NCI-H748 (cell line): ENCODE measurements around the gene PGLYRP4.
A peak's percentile ranks its signal among the peaks of the same experiment; 100 is the strongest.
"Not testable (repeated sequence)": the region's sequence is repeated elsewhere in the genome, so short reads cannot be mapped to it uniquely, and the experiment has no call there.

Experiments used
- DNase-seq: peaks from one replicate; lab custom pipeline; 2025; ENCODE audit not compliant: unreplicated experiment; lab: John Stamatoyannopoulos, UW

PGLYRP4 gene

DNA sequence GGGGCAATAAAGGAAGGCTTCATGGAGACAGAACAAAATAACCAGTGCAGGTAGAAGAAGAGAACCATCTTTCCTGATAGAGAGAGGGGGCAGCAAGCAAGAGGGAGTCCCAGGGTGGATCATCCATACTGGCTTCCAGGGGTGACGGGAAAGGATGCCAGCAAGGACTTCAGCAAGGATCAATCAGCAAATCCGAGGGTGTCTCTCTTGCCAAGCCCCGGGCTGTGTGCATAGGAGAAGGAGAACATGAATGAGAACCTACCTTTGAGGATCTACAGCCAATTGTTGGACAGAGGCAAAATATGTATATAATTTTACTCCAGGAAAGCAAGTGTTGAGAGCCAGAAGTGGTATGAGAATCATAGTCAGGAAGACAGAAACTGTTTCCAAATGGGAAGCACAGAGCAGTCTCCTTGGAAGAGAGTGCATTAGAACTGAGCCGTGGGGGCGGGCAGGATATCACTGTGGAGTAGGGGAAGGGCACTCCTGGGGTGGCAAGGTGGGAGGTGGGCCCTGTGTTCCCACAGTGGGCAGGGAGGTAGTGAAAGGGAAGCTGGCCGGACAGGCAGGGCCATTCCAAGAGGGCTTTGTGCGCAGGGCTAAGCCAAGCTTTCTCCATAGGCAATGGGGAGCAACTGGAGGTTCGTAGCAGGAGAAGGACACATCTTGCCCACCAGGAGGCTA is 7.9 kb upstream of the PGLYRP4 start:
- DNase-seq: no peak

DNA sequence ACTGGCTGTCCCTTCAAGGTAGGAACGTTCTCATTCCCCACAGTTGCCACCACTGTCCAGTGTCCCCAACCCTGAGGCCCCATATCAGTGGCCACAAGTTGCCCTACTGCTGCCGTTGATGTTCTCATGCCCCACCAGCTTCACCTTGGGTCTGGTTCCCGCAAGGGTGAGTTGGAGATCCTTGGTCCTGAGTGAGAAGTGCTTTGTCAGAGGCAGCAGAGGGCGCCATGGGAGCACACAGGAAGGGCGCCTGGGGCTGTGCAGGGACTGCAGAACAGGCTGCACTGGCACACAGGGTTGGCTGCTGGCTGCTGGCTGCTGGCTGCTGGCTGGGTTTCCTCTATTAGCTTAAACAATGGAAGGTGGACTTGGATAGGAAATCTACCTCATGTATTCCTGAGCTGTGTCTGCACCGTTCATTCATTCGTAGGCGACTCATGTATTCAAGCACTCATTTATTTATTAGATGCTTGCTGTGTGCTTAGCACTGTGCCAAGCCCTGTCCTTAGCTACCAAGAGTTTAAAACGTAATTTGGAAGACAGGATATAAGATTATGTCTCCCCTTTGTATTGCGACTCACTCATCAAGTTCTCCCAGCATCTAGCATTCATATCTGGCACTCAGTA is 6.9 kb upstream of the PGLYRP4 start:
- peak; percentile 85 for DNase-seq

DNA sequence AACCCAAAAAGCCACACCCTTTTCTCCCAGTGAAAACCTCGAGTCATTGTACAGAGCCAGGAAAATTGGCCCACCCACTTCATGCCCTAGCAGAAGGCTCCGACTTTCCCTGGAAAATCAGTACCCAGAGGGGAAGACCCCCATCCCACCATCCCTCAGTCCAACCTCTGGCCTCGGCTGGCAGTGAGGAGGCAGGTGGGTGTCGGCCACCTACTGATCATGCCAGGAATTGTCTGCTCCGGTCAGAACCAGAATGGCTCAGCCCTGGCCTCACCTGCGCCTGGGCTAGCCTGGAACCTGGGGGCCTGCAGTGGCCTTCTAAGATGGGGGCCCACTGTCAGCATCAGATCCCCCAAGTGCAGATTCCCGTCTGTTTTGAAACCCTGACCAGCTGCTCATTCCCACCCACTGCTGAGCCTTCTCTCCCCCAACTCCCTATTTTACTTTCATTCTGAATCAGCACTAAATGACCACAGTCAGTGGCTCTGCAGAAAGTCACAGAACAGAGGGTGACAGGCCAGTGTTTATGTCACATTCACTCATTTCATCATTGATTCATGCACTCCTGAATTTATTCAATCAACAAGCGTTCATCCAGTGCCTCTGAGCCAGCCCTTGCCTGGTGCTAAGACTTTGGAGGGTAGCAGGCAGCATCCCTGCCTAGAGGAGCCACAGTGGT is 6.0 kb upstream of the PGLYRP4 start:
- DNase-seq: no peak

DNA sequence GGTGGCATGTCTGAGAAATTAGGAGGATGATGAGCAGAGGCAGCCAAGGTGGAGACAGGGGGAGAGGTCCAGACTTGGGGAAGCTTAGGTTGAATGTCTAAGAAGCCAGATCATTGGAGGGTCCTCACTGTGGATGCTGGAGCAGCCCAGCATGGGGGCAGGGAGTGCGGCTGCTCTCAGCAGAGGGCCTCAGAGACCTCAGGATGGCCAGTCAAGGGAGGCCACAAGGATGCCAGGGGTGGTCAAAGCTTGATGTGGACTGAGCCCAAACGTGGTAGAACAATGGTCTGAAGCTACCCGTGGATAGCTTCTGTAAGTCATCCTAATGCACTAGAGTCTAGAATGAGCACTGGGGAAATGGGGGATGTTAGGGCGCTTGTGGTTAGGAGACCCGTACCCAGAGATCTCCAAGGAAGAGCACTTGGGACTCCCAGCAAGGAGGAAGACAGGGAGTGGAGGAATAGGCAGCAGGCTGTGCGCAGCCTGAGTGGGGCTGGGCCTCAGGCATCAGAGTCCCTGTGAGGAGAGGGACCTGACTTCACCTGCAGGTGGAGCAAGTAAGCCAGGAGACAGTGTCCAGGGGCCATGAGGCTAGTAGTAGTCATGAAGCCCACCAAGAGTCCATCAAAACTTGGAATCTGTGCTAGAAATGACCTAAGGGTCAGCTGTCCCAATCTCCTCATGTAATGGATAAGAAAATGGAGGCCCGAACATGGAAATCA is 4.7 kb upstream of the PGLYRP4 start:
- DNase-seq: peak; percentile 48

DNA sequence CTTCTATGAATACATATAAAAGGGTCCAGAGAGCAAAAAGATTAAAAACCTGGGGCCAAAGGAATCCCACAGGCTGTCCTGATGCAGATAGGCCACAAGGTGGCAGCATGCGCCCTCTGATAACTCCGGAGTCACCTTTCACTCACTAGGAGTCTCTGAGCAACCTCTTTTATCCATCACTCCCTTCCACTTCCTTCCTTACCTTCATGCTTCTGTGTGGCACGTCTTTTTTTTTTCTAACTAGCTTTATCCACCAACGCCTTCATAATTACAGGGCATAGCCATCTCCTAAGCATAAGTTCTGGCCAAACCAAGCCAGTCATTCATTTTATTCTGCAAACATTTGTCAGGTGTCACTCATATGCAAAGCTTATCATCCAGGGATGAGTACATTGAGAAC is 3.9 kb upstream of the PGLYRP4 start:
- DNase-seq: peak; percentile 71

DNA sequence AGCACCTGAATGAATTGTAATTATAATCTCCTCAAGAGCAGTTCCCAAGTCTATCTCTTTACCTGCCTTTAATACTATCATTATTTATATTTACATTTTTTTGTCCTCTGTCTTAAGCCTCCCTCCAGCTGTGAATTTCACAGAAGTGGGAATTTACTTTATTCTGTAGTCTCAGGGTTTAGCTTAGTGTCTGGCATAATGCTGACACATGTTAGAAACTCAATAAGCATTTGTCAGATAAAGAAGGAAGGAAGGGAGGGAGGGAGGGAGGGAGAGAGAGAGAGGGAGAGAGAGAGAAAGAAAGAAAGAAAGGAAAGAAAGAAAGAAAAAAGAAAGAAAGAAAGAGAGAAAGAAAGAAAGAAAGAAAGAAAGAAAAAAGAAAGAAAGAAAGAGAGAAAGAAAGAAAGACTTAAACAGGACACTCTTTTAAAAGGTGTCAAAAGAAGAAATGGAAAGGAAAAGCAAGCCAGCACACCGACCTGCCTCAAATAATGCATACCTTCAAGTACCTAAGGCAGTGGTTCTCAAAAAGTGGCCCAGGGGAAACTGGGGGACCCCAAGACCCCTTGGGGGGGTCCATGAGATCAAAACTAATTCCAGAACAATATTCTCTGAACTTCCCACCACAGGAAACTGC is 1.8 kb upstream of the PGLYRP4 start:
- DNase-seq: no peak

DNA sequence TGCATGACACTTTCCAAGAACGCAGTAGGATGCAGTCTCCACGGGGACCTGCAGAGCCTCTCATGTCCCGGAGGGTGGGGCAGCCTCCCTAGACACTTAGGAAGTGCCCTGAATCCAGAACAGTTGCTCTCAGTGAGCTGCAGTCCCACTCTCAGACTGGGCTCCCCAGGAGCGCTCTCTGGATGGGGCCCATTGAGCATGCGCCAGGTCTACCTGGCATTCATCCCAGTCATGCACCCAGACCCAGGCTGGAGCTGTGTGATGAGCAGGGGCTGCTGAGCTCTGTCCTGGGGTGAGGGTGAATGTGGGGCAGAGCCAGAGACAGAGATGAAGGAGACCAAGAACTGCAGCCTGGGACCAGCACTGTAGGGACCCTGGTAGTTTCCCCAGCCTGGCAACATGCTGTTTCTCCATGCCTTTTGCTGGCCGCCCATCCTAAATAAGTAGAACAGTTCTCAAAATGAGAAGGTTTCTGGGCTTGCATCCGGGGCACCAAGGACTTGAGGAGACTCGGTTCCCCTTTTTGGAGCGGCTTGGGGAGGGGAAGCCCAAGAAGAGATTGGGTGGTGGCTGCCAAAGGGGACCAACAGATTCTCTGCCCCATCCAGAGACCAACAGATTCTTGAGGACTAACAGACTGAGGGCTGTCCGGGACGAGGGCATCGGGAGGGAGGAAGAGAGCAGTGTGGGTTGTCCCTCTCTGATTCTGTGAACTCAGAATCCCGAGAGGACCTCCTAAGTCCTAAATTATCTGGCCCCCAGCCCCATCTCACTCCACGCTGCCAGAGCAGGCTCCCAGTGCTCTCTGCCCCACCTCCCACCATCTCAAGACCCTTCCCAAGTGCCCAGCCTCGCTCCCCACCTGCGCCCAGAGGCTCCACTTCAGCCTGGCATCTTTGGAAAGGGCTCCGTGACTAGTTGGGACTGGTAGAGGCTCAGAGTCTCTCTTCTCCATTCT is 1.0 kb upstream of the PGLYRP4 start:
- DNase-seq: no peak

DNA sequence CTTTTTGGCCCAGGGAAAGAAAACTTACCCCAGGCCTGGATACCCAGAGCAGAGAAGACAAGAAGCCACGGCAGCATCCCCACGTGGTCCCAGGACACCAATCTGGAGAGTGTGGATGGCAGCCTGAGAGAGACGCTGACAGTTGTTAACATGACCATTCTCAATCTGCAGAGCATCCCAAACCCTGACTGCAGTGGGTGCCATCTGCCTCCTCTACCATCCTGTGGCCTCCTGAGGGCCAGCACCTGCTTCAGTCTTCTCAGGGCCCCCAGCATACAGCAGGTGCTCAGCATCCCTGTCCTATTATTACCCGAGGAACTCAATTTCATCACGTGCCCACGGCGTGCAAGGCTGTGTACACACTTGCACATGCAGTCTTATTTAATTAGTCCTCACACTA is 785 bp downstream of the PGLYRP4 start:
- peak; percentile 35 for DNase-seq

DNA sequence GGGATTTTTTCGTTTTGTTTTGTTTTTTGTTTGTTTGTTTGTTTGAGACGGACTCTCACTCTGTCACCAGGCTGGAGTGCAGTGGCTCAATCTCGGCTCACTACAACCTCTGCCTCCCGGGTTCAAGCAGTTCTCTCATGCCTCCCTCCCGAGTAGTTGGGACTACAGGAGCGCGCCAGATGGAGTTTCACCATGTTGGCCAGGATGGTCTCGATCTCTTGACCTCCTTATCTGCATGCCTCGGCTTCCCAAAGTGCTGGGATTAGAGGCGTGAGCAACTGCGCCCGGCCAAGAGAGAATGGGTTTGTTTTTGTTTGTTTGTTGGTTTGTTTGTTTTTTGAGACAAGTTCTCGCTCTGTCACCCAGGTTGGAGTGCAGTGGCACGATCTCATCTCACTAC is 1.6 kb downstream of the PGLYRP4 start:
- DNase-seq: not testable (repeated sequence)

DNA sequence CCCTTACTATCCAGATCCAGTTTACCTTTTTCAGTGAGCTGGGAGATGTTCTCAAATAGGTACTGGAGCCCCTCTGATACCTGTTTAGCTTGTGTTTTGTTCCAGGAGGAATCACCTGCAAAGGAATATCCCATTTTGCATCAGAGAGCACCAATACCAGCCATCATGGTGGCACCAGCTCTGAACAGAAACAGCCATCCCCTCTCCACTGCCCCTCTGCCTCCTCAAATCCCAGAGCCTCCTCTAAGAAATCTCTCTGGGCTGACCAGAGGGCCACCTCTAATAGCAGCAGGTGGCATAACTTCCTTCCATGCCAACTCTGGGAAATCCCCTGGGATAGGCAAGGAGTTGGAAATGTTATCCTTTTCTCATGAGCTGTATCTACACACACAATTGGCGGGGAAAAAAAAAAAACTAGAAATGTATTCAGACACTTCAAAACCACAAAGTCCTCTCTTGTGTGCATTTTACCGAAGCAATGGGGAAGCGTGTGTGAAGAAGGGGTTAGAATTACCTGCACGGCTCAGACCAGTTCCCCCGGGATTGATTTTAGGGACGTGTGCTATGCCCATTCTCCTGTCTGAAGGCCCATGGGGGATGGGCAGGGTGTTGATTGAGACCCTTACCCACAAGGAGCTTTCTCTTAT is 2.4 kb downstream of the PGLYRP4 start:
- DNase-seq: no peak

DNA sequence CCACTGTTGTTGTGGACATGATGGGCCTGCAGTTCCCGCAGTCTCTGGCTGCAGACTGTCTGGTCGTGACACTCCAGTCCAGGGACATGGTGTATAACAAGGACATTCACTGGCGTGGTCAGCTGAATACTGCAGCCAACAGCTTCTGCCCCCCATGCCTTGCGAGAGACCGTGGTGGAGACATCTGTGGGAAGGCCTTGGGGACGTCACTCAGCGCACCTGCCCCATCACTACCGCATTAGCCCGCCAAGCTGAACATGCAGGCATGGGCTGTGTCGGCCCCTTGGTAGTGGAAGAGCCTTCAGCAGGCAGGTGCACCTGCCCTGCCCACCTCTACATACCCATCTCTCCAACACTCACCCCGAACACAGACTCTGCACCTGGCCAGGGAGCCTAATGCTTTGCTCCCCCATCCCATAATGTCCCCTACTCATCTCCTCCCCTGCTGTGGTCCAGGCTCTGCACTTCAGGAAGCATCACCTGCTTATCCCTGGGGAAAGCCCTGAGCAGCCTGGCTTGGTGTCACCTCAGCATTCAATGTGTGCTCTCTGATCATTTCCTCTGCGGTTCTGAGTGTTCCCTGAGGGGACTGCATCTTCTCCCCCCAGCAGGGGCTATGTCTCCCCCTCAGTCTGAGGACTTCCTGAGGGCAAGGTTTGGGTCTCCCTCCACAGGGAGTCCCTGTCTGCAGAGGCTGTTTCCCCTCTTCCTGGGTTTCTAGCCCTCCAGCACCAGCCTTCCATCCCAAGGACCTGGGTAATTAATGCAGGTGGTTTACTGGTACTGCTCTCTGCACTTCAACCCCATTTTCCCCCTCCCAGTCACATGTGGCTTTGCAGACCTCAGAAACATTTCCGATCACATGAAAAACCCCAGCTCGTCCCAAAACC is 3.2 kb downstream of the PGLYRP4 start:
- peak; percentile 17 for DNase-seq

DNA sequence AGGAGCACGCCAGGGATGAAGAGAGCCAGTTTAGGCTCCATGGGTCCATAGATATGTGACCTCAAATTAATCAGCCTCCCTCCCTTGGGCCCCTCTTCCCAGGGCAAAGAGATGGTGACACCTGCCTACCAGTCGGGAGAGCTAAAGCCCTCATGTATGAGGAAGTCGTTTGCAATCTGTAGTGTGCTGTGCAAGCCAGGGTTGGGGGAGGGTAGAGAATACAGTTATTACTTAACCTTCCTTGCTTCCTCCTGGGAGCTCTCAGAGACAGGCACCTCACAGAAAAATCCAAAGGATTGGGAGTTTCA is 4.0 kb downstream of the PGLYRP4 start:
- no peak for DNase-seq

DNA sequence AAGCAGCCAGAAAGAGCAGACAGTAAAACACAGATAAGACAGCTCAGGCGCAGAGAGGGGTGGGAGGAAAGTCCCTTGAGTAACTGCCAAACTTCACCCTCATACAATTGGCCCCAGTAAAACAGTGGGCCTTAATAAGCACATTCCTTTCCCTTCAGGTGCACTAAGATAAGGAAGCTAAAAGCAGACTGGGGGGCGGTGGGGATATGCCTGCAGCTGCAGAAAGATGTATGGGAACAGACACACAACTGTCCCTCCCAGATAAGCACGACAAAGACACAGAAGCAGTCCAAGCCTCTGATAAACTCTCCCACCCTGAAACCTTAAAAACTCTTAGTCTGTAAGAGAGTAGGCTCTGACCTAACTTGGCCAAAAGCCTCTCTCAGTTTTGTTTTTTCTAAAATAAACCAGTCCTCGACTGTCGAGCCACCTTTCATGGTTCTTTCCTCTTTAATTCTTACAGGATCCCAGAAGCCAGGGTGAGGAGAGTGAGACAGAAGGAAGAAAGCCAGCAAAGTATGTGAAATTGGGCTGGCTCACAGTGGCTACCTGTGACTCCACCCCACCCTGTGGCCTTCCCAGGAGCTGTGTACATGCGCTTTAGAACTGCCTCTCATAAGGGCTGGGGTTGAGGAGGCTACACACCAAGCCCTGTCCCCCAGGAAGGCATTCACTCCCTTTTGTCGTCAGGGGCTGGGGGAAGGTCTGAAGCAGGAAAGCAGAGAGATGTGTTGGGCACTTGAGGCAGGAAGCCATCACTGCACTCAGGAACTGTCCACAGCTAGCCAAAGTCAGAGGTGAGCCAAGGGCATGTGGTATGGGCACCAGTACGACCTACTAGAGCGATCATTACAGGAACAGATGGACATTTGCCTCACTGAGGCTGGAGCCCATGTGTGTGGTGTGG is 4.6 kb downstream of the PGLYRP4 start:
- DNase-seq: no peak

DNA sequence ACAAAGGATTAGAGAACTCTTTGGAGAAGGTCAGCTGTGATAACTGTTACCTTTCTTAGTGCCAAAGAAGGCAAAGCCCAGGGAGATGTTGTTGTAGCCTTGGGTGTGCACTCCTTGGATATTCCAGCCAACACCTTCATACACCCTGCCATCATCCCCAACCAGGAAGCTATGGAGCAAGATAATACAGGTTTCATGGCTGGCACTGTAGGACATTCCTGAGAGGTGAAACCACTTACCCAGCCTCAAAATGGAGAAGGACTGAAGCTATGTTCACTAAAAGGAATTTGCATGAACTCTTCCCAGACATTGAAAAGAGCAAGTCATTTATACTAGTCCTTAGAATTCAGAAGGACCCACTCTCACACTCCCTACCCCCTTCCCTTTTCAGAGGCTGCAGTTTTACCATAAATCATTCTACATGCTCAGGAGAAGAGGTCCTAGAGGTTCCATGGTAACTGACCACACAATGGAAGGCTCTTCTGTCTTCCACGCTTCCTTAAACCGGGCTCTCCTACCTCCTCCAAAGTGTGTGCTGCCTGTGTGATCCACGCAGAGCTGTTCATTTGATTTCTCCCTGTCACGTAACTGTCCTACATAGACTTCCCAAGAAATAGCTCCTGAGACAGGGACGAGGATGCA is 5.5 kb downstream of the PGLYRP4 start:
- DNase-seq: no peak

DNA sequence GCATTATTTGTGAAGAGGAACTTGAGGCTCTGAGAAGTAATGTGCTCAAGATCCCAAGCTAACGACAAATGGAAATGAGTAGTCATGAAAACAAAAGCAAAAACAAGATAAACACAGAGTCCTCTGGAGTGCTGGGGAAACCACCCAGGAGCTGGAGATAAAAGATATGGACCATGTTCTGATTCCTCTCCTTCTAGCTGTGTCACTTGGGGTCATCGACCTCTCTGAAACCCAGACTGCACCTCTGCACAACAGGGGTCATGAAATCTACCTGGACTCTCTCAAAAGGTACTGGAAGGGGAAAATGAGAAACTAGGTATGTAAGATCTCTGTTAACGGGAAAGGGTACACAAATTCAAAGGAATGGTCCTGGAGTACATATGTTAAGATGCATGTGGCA is 6.5 kb downstream of the PGLYRP4 start:
- no peak for DNase-seq

DNA sequence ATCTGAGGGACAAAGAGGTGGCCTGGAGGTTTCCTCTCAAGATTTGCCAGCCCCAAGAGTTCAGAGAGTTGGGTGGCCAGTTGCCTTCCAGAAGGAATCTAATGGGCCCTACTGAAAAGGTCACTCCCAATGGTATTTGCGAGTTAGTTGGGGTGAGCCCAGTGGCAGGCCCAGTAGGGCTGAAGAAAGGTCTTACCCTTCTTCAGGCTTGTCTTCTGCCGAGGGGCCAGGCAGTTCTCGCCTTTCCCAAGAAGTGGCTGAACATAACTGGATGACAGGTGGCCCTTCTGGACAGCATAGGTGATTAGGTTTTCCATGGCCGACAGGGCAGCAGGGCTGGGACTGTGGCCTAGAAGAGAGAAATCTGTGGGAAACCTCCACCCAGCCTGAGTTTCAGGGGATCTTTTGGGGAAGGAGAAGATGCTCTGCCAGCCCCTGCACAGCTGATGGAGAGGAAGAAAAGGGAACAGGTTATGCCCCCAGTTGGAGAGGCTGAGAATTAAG is 7.2 kb downstream of the PGLYRP4 start:
- DNase-seq: no peak

DNA sequence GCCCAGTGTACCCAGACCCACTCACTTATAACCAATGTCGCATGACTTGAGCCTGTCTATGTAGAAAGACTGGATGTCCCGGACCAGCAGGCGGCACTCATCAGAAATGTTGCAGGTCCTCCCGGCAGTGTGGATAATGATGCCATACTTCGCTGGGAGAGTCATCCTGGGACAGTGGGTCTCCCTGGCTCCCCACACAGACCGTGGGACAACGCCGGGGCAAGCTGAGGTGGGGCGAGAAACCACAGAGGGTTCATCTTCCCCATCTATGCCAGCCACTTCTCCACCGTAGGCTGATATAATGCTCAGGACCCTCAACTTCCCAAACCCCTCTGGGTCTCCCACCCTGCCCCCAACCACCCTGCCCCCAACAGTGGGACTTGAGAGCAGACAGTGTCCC is 8.3 kb downstream of the PGLYRP4 start:
- DNase-seq: no peak
